ENCODE measurements around the gene SLC25A45. TPM values are rescaled to one million over a fixed set of nuclear protein-coding genes. Genes with fewer than 3 reads are reported as not detected.

SLC25A45 gene
- polyA plus RNA-seq, 2 of the 4 experiments (the other 2 are of a cell fraction): 3.1 to 8.1 TPM

DNA sequence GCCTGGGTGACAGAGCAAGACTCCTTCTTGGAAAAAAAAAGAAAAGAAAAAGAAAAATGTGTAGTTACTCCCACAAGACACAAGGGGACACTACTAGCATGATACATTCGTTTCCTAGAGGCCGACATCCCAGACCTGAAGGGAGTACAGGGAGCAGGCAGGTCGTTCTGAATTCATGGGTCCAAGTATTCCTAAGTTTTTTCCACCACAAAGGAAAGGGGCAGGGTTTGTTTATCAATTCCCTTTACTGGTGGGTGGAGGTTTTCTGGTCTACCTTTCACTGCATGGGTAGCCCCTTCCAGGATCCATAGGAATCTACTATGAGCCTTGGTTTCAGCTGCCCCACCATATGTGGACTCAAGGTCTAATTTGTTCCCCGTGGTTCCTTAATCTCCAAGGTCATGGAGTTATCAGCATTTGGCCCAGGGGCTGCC is 16.1 kb downstream of the SLC25A45 start (continued):
- no peak for TF ChIP-seq POLR2AphosphoS2 (conservative IDR thresholded peaks at IDR 0.05; ENCODE audit: low read length)
- no peak for TF ChIP-seq CBX2 (IDR thresholded peaks at IDR 0.05; ENCODE audit: borderline replicate concordance, low read depth)
- no peak for TF ChIP-seq HEYL (CRISPR knock-in tag; IDR thresholded peaks at IDR 0.05)
- no peak for TF ChIP-seq MAZ (IDR thresholded peaks at IDR 0.05; ENCODE audit: borderline replicate concordance, low read depth, low read length)
- no peak for TF ChIP-seq KDM5A (IDR thresholded peaks at IDR 0.05)
- no peak for TF ChIP-seq POLR2A (IDR thresholded peaks at IDR 0.05; ENCODE audit: low read length)
- TF ChIP-seq, protein P1, sequence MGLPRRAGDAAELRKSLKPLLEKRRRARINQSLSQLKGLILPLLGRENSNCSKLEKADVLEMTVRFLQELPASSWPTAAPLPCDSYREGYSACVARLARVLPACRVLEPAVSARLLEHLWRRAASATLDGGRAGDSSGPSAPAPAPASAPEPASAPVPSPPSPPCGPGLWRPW (IDR thresholded peaks at IDR 0.05): no peak
- no peak for TF ChIP-seq RCOR1 (IDR thresholded peaks at IDR 0.05; ENCODE audit: low read depth, low read length)
- TF ChIP-seq RAD21 (conservative IDR thresholded peaks at IDR 0.05 in 1 of 2, IDR thresholded peaks at IDR 0.05 in 1 of 2): peak; percentile 91 to 96
- TF ChIP-seq CHD4 (IDR thresholded peaks at IDR 0.05; ENCODE audit: borderline replicate concordance): no peak
- no peak for TF ChIP-seq GATA3 (IDR thresholded peaks at IDR 0.05; ENCODE audit: borderline replicate concordance)
- TF ChIP-seq SMC3 (IDR thresholded peaks at IDR 0.05): peak; percentile 81
- TF ChIP-seq, protein P2, sequence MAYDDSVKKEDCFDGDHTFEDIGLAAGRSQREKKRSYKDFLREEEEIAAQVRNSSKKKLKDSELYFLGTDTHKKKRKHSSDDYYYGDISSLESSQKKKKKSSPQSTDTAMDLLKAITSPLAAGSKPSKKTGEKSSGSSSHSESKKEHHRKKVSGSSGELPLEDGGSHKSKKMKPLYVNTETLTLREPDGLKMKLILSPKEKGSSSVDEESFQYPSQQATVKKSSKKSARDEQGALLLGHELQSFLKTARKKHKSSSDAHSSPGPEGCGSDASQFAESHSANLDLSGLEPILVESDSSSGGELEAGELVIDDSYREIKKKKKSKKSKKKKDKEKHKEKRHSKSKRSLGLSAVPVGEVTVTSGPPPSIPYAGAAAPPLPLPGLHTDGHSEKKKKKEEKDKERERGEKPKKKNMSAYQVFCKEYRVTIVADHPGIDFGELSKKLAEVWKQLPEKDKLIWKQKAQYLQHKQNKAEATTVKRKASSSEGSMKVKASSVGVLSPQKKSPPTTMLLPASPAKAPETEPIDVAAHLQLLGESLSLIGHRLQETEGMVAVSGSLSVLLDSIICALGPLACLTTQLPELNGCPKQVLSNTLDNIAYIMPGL (CRISPR knock-in tag; IDR thresholded peaks at IDR 0.05; ENCODE audit: borderline replicate concordance): no peak
- TF ChIP-seq FOSL2 (IDR thresholded peaks at IDR 0.05): no peak
- no peak for TF ChIP-seq FOSL2 (CRISPR knock-in tag; IDR thresholded peaks at IDR 0.05)

DNA sequence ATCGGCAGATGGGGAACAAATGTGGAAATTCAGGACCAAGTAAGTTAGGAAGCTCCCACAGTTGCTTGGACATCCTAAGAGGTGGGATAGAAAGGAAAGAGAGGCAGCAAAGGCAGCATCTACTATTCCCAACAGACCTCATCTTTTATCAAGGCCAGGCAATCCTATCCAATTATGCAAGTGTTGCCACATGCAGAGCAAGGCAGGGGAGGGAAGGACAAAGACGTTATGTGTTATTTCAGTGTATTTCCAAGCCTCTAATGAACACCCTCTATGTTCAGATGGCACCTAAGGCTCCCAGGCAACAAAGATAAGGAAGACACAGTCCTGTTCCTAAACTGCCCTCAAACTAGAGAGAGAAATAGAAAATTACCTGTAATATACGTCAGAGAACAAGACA is 18.7 kb downstream of the SLC25A45 start:
- POLR2A ChIA-PET: no interaction called here
- CTCF ChIA-PET: interaction anchor here (1.0 to 7.5 kb wide), 2 partner anchors 11 to 147 kb away, joined by 3 to 35 read pairs; no protein-coding TSS in a partner anchor
- ATAC-seq (no peak), DNase-seq (ENCODE audit: low read depth in 1 of 2, low spot score in 1 of 2) (no peak), FAIRE-seq (no peak)
- no peaks in the 10 kb centered on the region for H3K9me3 ChIP-seq
- peaks cover 7% of the 10 kb centered on the region for H3K4me1 ChIP-seq
- 76% methylated on average over 3 of the region's 3 CpGs for WGBS (ENCODE audit: missing lambda C conversion rate)
- no peak overlapping the region for H3K4me2 ChIP-seq
- no peak overlapping the region for H3K27ac ChIP-seq
- TF ChIP-seq, protein P3, sequence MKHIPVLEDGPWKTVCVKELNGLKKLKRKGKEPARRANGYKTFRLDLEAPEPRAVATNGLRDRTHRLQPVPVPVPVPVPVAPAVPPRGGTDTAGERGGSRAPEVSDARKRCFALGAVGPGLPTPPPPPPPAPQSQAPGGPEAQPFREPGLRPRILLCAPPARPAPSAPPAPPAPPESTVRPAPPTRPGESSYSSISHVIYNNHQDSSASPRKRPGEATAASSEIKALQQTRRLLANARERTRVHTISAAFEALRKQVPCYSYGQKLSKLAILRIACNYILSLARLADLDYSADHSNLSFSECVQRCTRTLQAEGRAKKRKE (CRISPR knock-in tag; IDR thresholded peaks at IDR 0.05; ENCODE audit: low read depth): no peak
- TF ChIP-seq, protein P2 (CRISPR knock-in tag; IDR thresholded peaks at IDR 0.05; ENCODE audit: borderline replicate concordance): no peak
- no peak for TF ChIP-seq RARB (CRISPR knock-in tag; IDR thresholded peaks at IDR 0.05)
- TF ChIP-seq SREBF2 (IDR thresholded peaks at IDR 0.05): no peak
- no peak for TF ChIP-seq ZC3H11A (IDR thresholded peaks at IDR 0.05)
- TF ChIP-seq RAD21 (conservative IDR thresholded peaks at IDR 0.05 in 1 of 2, IDR thresholded peaks at IDR 0.05 in 1 of 2): no peak
- no peak for TF ChIP-seq ZSCAN20 (CRISPR knock-in tag; IDR thresholded peaks at IDR 0.05)
- TF ChIP-seq ZNF302 (CRISPR knock-in tag; IDR thresholded peaks at IDR 0.05): no peak
- no peak for TF ChIP-seq KDM1A (IDR thresholded peaks at IDR 0.05; ENCODE audit: low read depth)
- no peak overlapping the region for H3K4me3 ChIP-seq

Data from A549 (cell line).